ENCODE results near the gene RAB29.
A peak's percentile ranks its signal among the peaks of the same experiment; 100 is the strongest.
"Not testable (repeated sequence)": the region's sequence is repeated elsewhere in the genome, so short reads cannot be mapped to it uniquely, and the experiment has no call there.

RAB29 gene, protein sequence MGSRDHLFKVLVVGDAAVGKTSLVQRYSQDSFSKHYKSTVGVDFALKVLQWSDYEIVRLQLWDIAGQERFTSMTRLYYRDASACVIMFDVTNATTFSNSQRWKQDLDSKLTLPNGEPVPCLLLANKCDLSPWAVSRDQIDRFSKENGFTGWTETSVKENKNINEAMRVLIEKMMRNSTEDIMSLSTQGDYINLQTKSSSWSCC

DNA sequence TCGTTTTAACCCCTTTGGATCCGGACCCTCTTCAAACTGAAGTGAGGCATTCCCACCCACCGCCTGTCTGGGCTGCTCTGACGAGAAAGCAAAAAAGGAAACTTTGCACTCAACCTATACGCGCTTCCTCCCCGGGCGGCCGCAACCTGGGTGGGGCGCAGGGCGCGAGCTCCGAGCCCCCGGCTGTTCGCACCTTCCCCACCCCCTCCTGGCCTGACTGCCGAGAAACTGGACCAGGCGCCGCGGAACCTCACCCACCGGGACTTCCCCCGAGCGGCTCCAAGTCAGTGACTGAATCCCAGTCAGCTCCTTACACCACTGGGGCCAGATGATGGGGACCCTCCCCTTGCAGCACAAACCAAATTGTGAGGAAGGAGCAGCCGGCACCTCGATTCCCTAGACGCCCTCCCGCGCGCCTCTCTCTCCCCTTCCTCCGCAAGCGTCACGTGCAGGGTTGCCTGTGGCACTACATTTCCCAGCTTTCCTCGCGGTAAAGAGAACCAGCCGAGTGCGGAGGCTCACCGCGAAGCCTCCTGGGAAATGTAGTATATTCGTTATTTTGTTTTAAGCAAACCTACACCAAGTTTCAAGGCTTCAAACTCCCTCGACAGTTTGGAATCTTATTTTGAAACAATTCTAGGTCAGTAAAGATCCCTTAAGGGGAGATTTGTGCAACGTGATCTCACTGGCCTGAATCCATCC is at the start of gene RAB29:
TSS of gene RAB29 (minus strand) at position 468 of the 702 bp plus-strand sequence. CDS start 526 bp downstream, outside the sequence.
- peak; percentile 86 for DNase-seq (ENCODE audit: low spot score)

GRCh38 chr1:205824180-205824579 is 48.9 kb upstream of the RAB29 start:
- no peak for DNase-seq (ENCODE audit: low spot score)

DNA sequence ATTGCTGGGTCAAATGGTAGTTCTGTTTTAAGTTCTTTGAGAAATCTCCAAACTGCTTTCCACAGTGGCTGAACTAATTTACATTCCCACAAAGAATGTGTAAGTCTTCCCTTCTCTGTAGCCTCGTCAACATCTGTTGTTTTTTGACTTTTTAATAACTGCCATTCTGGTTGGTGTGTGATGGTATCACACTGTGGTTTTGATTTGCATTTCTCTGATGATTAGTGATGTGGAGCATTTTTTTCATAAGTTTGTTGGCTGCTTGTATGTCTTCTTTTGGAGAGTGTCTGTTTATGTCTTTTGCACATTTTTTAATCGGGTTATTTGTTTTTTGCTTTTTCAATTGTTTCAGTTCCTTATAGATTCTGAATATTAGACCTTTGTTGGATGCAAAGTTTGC is 48.0 kb upstream of the RAB29 start:
- not testable (repeated sequence) for DNase-seq (ENCODE audit: low spot score)

- no peak for DNase-seq (ENCODE audit: low spot score)
These were observed 47.1 kb upstream of the RAB29 start for GRCh38 chr1:205822397-205822796.

GRCh38 chr1:205817988-205818387 is 42.7 kb upstream of the RAB29 start:
- no peak for DNase-seq (ENCODE audit: low spot score)

- no peak for DNase-seq (ENCODE audit: low spot score)
These were observed 42.1 kb upstream of the RAB29 start for GRCh38 chr1:205817364-205817763.

GRCh38 chr1:205813755-205814058 is 38.4 kb upstream of the RAB29 start:
- DNase-seq (ENCODE audit: low spot score), result no peak

GRCh38 chr1:205812878-205813754 is 37.8 kb upstream of the RAB29 start, which contains the start of gene SLC41A1:
Gene SLC41A1, minus strand, starts transcription at chr1:205813198. Its CDS starts 2,757 bp downstream, at chr1:205810441.
- DNase-seq (ENCODE audit: low spot score), result peak; percentile 96

- no peak for DNase-seq (ENCODE audit: low spot score)
These were observed 37.1 kb upstream of the RAB29 start for GRCh38 chr1:205812271-205812877.

DNA sequence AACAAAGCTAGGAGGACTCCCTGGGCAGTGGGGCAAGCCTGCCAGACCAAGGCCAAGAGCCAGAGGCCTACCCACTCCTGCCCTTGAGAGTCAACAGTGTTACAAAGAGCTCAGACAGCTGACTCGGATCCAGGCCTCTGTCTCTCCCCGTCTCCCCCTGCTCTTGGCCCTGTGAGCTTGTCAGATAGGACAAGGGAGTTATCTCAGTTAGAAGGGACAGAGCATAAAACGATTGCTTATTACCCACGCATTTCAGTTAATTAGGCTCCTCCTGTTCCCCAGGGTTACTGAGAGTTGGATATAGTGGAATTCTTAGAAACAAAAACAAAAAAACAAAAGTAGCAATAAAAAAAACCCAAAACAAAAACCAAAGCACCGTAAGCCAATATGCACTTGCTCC is 36.4 kb upstream of the RAB29 start:
- peak; percentile 70 for DNase-seq (ENCODE audit: low spot score)

- DNase-seq (ENCODE audit: low spot score), result no peak
These were observed 35.3 kb upstream of the RAB29 start for GRCh38 chr1:205810448-205811157.

GRCh38 chr1:205809942-205810345 is 34.7 kb upstream of the RAB29 start:
- DNase-seq (ENCODE audit: low spot score), result peak; percentile 37

GRCh38 chr1:205809469-205809868 is 34.2 kb upstream of the RAB29 start:
- no peak for DNase-seq (ENCODE audit: low spot score)

GRCh38 chr1:205805082-205805711 is 29.9 kb upstream of the RAB29 start:
- DNase-seq (ENCODE audit: low spot score), result no peak

GRCh38 chr1:205804605-205805004 is 29.3 kb upstream of the RAB29 start:
- no peak for DNase-seq (ENCODE audit: low spot score)

DNA sequence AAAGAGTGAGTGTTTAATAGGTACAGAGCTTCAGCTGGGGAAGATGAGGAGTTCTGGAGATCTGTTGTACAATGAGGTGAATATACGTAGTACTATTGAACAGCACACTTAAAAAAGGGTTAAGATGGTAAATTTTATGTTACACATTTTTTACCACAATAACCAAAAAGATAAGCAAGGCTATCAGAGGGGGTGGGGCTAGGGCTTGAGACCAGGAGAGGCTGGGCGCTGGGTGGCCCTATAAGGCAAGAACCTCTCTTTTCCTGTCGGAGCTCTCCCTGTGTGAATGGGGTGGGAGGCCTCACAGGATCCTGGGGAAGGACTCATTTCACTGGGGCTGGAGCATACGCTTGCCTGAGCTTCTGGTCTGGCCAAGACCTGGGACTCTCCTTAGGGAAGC is 28.7 kb upstream of the RAB29 start:
- no peak for DNase-seq (ENCODE audit: low spot score)

- DNase-seq (ENCODE audit: low spot score), result no peak
These were observed 26.8 kb upstream of the RAB29 start for GRCh38 chr1:205802060-205802459.

DNA sequence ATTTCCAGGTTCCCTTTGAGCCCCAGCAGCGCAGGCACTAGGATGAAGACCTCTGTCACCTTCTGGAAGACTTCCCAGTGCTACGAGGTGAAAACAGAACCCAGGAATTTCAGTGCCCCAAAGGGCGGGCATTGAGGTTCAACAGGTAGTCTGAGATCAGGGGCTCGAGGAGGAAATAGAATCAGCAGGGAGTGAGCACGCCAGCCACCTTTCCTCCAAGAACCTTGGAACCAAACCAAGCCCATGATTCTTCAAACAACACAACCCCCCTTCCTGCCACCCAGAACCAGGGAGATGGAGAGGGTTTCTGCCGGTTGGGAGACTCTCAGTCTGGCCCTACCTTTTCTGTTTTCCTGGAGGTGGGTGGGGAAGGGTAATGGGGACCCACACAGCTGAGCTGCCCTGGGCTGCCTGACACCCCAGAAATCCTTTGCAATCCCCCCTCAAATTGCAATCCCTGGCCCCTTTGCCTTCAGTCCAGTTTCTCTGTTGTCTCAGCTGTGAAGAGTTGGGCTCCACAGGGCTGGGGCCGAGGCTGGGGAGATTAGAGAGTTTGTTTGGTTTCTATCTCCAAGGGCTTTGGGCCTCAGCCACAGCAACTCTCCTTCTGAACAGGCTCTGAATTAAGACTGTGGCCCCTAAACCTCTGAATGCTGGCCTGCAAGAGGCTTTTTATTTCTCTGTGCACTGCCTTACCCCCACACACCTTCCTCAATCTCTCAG is 25.9 kb upstream of the RAB29 start:
- no peak for DNase-seq (ENCODE audit: low spot score)

DNA sequence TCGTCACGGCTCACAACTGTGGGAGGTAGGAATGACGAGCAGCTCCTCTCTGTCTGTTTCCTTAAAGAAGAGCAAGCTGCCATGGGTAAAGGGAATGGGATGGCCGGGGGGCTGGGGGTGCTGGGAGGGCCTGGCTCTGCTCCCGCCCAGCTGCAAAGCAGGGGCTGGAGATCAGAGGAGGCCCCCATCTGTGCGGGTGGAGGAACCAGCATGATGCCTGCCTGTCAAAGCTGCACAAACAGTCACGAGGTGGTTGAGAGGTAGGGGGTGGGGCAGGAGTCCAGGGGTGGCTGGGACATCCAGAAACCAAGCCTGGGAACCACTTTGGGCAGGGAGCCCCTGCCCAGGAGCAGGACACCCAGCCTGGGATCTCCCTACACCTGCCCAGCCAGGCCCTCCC is 25.1 kb upstream of the RAB29 start:
- no peak for DNase-seq (ENCODE audit: low spot score)

GRCh38 chr1:205798577-205798976 is 23.3 kb upstream of the RAB29 start:
- no peak for DNase-seq (ENCODE audit: low spot score)

GRCh38 chr1:205797168-205797567 is 21.9 kb upstream of the RAB29 start:
- DNase-seq (ENCODE audit: low spot score), result no peak

Data from putamen (tissue), 1 donor.